Mesenchymal stem cell (in vitro differentiated cells and primary cell): Measurements from ENCODE around the gene LPCAT1.

Source experiments
- DNase-seq: peaks from one replicate; pipeline ENCODE4 v3.0.0-alpha.2; 2013
- H2AFZ ChIP-seq: one replicate; pipeline ENCODE4 v1.6.1; 2013; ENCODE audit warnings: low read depth, mild to moderate bottlenecking, control low read depth, inconsistent platforms, low read length, moderate library complexity
- H2AK5ac ChIP-seq: 2 replicates; pipeline ENCODE4 v1.6.1; 2013; ENCODE audit warnings: low read length, moderate library complexity, mild to moderate bottlenecking, inconsistent platforms; ENCODE audit not compliant: severe bottlenecking
- H2BK120ac ChIP-seq: one replicate; pipeline ENCODE4 v1.6.1; 2013; ENCODE audit warnings: low read depth, mild to moderate bottlenecking, inconsistent platforms, low read length, moderate library complexity
- H2BK12ac ChIP-seq, 2 experiments: one replicate each; pipeline ENCODE4 v1.6.1; 2013; ENCODE audit warnings: inconsistent platforms in 2 of 2, low read length in 2 of 2, mild to moderate bottlenecking in 2 of 2, moderate library complexity in 2 of 2, control low read depth in 1 of 2
- H2BK15ac ChIP-seq: one replicate; pipeline ENCODE4 v1.6.1; 2013; ENCODE audit warnings: mild to moderate bottlenecking, low read depth, inconsistent platforms; ENCODE audit not compliant: poor library complexity, severe bottlenecking
- H2BK5ac ChIP-seq: 2 replicates; pipeline ENCODE4 v1.6.1; 2013; ENCODE audit warnings: low read depth, mild to moderate bottlenecking, low read length, control low read depth, inconsistent platforms; ENCODE audit not compliant: poor library complexity, severe bottlenecking
- H3K14ac ChIP-seq, 2 experiments: one replicate each; pipeline ENCODE4 v1.6.1; 2013; ENCODE audit warnings: inconsistent platforms in 2 of 2, low read length in 2 of 2, control low read depth in 1 of 2, mild to moderate bottlenecking in 1 of 2, moderate library complexity in 1 of 2
- H3K18ac ChIP-seq, 2 experiments: one replicate each; pipeline ENCODE4 v1.6.1; 2013; ENCODE audit warnings: inconsistent platforms in 2 of 2, low read length in 2 of 2, control low read depth in 1 of 2, low read depth in 1 of 2, mild to moderate bottlenecking in 1 of 2
- H3K23ac ChIP-seq, 2 experiments: one replicate each; pipeline ENCODE4 v1.6.1; 2013; ENCODE audit warnings: inconsistent platforms in 2 of 2, low read length in 2 of 2, mild to moderate bottlenecking in 2 of 2, moderate library complexity in 2 of 2, control low read depth in 1 of 2
- H3K27ac ChIP-seq: 2 replicates; pipeline ENCODE4 v1.5.1; 2013; ENCODE audit warnings: mild to moderate bottlenecking, moderate library complexity, low read length, control low read depth, inconsistent platforms; ENCODE audit not compliant: poor library complexity, severe bottlenecking
- H3K27me3 ChIP-seq, 2 experiments: 2 replicates each; pipeline versions ENCODE4 v1.6.1 to v1.7.0; 2013; ENCODE audit warnings: low read length in 2 of 2, mild to moderate bottlenecking in 2 of 2, moderate library complexity in 2 of 2, control low read depth in 1 of 2, inconsistent platforms in 1 of 2; ENCODE audit not compliant: control insufficient read depth in 1 of 2, insufficient read depth in 1 of 2
- H3K36me3 ChIP-seq, 2 experiments: 2 replicates each; pipeline versions ENCODE4 v1.6.1 to v1.7.0; 2013; ENCODE audit warnings: low read length in 2 of 2, control low read depth in 1 of 2, inconsistent platforms in 1 of 2, low read depth in 1 of 2, mild to moderate bottlenecking in 1 of 2; ENCODE audit not compliant: insufficient read depth in 2 of 2, control insufficient read depth in 1 of 2
- H3K4ac ChIP-seq, 2 experiments: one replicate each; pipeline ENCODE4 v1.6.1; 2013; ENCODE audit warnings: inconsistent platforms in 2 of 2, low read length in 2 of 2, mild to moderate bottlenecking in 2 of 2, moderate library complexity in 2 of 2, control low read depth in 1 of 2, low read depth in 1 of 2
- H3K4me1 ChIP-seq: 2 replicates; pipeline ENCODE4 v1.6.1; 2013; ENCODE audit warnings: low read depth, low read length, control low read depth; ENCODE audit not compliant: control insufficient read depth, insufficient read depth
- H3K4me2 ChIP-seq: 2 replicates; pipeline ENCODE4 v1.6.1; 2013; ENCODE audit warnings: low read length, mild to moderate bottlenecking, inconsistent platforms; ENCODE audit not compliant: poor library complexity, severe bottlenecking
- H3K4me3 ChIP-seq, 2 experiments: 2 replicates each; pipeline versions ENCODE4 v1.5.1 to v1.7.0; 2013; ENCODE audit warnings: low read length in 2 of 2, mild to moderate bottlenecking in 2 of 2, control low read depth in 1 of 2, low read depth in 1 of 2; ENCODE audit not compliant: insufficient read depth in 1 of 2
- H3K79me1 ChIP-seq: replicated peaks from 2 replicates; pipeline ENCODE4 v1.6.1; 2013; ENCODE audit warnings: mild to moderate bottlenecking, control low read depth, low read length, inconsistent platforms; ENCODE audit not compliant: poor library complexity, severe bottlenecking
- H3K9ac ChIP-seq: 2 replicates; pipeline ENCODE4 v1.7.0; 2013; ENCODE audit warnings: mild to moderate bottlenecking, low read length, moderate library complexity
- H3K9me3 ChIP-seq: 2 replicates; pipeline ENCODE4 v1.7.0; 2013; ENCODE audit warnings: mild to moderate bottlenecking, low read length; ENCODE audit not compliant: control insufficient read depth
- H4K8ac ChIP-seq: one replicate; pipeline ENCODE4 v1.6.1; 2013; ENCODE audit warnings: inconsistent platforms, mild to moderate bottlenecking, low read length, moderate library complexity
- H4K91ac ChIP-seq: one replicate; pipeline ENCODE4 v1.6.1; 2013; ENCODE audit warnings: mild to moderate bottlenecking, low read length, inconsistent platforms
- WGBS: methylation state at CpG from one replicate; pipeline ENCODE4 v1.1.7; 2013; ENCODE audit warnings: mixed read lengths; 5-methylcytosine and 5-hydroxymethylcytosine counted together

The LPCAT1 gene

DNA sequence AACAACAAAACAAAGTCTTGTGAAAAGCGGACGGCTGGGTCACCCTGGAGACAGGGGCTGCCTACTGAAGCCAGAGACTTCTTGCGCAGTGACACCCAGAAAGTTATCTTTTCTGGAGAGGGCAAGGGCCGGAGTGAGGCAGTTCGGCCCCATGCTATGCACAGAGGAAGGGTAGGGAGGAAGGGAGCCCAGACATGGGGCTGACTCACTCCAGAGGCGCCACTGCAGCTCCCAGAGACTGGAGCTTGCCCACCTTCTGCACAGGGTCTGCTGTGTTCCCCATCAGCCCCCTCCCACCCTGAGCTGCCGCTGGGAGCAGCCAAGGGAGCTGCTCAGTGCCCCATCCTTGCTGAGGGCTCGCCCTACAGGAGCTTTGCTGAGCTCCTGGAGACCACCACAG lies 91.9 kb downstream of the LPCAT1 start:
- no peak overlapping the region for H3K14ac ChIP-seq
- no peaks in the 10 kb centered on the region for H3K4me1 ChIP-seq
- H3K4me2 ChIP-seq: no peak overlapping the region
- H2AFZ ChIP-seq: no peak overlapping the region
- no peak overlapping the region for H3K9ac ChIP-seq
- H4K8ac ChIP-seq: no peak overlapping the region
- no peak overlapping the region for H4K91ac ChIP-seq
- H2BK15ac ChIP-seq: no peak overlapping the region
- no peak for DNase-seq
- no peak overlapping the region for H3K27ac ChIP-seq
- no peak overlapping the region for H3K23ac ChIP-seq
- no peaks in the 10 kb centered on the region for H3K36me3 ChIP-seq
- no peaks in the 10 kb centered on the region for H3K27me3 ChIP-seq
- no peak overlapping the region for H2BK12ac ChIP-seq
- H3K18ac ChIP-seq: no peak overlapping the region
- H3K9me3 ChIP-seq: peaks cover 46% of the 10 kb centered on the region
- WGBS: 85% methylated on average over 8 of the region's 8 CpGs
- no peak overlapping the region for H3K4me3 ChIP-seq
- no peaks in the 10 kb centered on the region for H3K79me1 ChIP-seq
- no peak overlapping the region for H2BK120ac ChIP-seq
- H2BK5ac ChIP-seq: no peak overlapping the region
- H2AK5ac ChIP-seq: no peak overlapping the region
- H3K4ac ChIP-seq: no peak overlapping the region

GRCh38 chr5:1431021-1431811 lies 92.5 kb downstream of the LPCAT1 start:
- no peak overlapping the region for H3K9ac ChIP-seq
- no peak overlapping the region for H2AK5ac ChIP-seq
- no peak overlapping the region for H3K27ac ChIP-seq
- no peak overlapping the region for H3K4ac ChIP-seq
- H4K91ac ChIP-seq: no peak overlapping the region
- no peak overlapping the region for H2BK12ac ChIP-seq
- no peak overlapping the region for H4K8ac ChIP-seq
- H3K79me1 ChIP-seq: no peaks in the 10 kb centered on the region
- H3K4me3 ChIP-seq: no peak overlapping the region
- H3K4me1 ChIP-seq: no peaks in the 10 kb centered on the region
- no peak overlapping the region for H3K23ac ChIP-seq
- 85% methylated on average over 33 of the region's 33 CpGs for WGBS
- no peaks in the 10 kb centered on the region for H3K36me3 ChIP-seq
- H3K27me3 ChIP-seq: no peaks in the 10 kb centered on the region
- no peak overlapping the region for H2BK120ac ChIP-seq
- H3K18ac ChIP-seq: no peak overlapping the region
- no peak overlapping the region for H2BK5ac ChIP-seq
- H3K4me2 ChIP-seq: no peak overlapping the region
- H2AFZ ChIP-seq: no peak overlapping the region
- no peak overlapping the region for H3K14ac ChIP-seq
- DNase-seq: no peak
- peaks cover 52% of the 10 kb centered on the region for H3K9me3 ChIP-seq
- H2BK15ac ChIP-seq: no peak overlapping the region

GRCh38 chr5:1430121-1430795 lies 93.5 kb downstream of the LPCAT1 start:
- WGBS: 85% methylated on average over 26 of the region's 26 CpGs
- Histone ChIP-seq H2BK15ac (no peak overlapping the region), H3K36me3 (no peaks in the 10 kb centered on the region), H2BK12ac (no peak overlapping the region), H3K27ac (no peak overlapping the region), H3K9me3 (peaks cover 55% of the 10 kb centered on the region), H2BK5ac (no peak overlapping the region), H3K4me3 (no peak overlapping the region), H4K8ac (no peak overlapping the region), H2AK5ac (no peak overlapping the region), H3K4ac (no peak overlapping the region), H3K14ac (no peak overlapping the region), H4K91ac (no peak overlapping the region), H3K27me3 (no peaks in the 10 kb centered on the region), H3K4me2 (no peak overlapping the region), H3K23ac (no peak overlapping the region), H3K4me1 (no peaks in the 10 kb centered on the region), H3K79me1 (no peaks in the 10 kb centered on the region), H2BK120ac (no peak overlapping the region), H2AFZ (no peak overlapping the region), H3K18ac (no peak overlapping the region), H3K9ac (no peak overlapping the region)
- no peak for DNase-seq

- no peak overlapping the region for H2AK5ac ChIP-seq
- no peak overlapping the region for H3K4me2 ChIP-seq
- DNase-seq: no peak
- no peak overlapping the region for H3K18ac ChIP-seq
- no peak overlapping the region for H2BK5ac ChIP-seq
- H3K4me1 ChIP-seq: no peaks in the 10 kb centered on the region
- no peak overlapping the region for H2BK120ac ChIP-seq
- no peak overlapping the region for H4K8ac ChIP-seq
- H3K27me3 ChIP-seq: peaks cover 0 to 1% of the 10 kb centered on the region in 2 experiments
- no peak overlapping the region for H3K27ac ChIP-seq
- no peak overlapping the region for H3K14ac ChIP-seq
- no peak overlapping the region for H3K9ac ChIP-seq
- H3K23ac ChIP-seq: no peak overlapping the region
- H3K4ac ChIP-seq: no peak overlapping the region
- H2AFZ ChIP-seq: no peak overlapping the region
- H3K9me3 ChIP-seq: peaks cover 60% of the 10 kb centered on the region
- no peaks in the 10 kb centered on the region for H3K36me3 ChIP-seq
- H3K79me1 ChIP-seq: no peaks in the 10 kb centered on the region
- peak overlapping the region in 1 of 2 experiments; percentile 6 for H3K4me3 ChIP-seq
- H2BK12ac ChIP-seq: no peak overlapping the region
- no peak overlapping the region for H2BK15ac ChIP-seq
- no peak overlapping the region for H4K91ac ChIP-seq
- 93% methylated on average over 5 of the region's 5 CpGs for WGBS
Measured at GRCh38 chr5:1429496-1429895, 94.3 kb downstream of the LPCAT1 start.
